ENCODE data around the gene TRIM5.
"Not testable (repeated sequence)": the region's sequence is repeated elsewhere in the genome, so short reads cannot be mapped to it uniquely, and the experiment has no call there.

The TRIM5 gene

GRCh38 chr11:5684646-5685362 lies at the start of gene TRIM5:
Gene TRIM5 (minus strand): TSS chr11:5685074. CDS start chr11:5680177, 4,897 bp downstream.
- DNase-seq (ENCODE audit: low read depth in 3 of 3): peak; percentile 61 to 76 (median 74)

GRCh38 chr11:5727691-5728090 lies 42.8 kb upstream of the TRIM5 start:
- no peak for DNase-seq (ENCODE audit: low read depth in 3 of 3)

GRCh38 chr11:5726351-5726750 lies 41.5 kb upstream of the TRIM5 start:
- no peak for DNase-seq (ENCODE audit: low read depth in 3 of 3)

GRCh38 chr11:5722622-5723021 lies 37.7 kb upstream of the TRIM5 start:
- no peak for DNase-seq (ENCODE audit: low read depth in 3 of 3)

GRCh38 chr11:5719703-5720495 lies 35.0 kb upstream of the TRIM5 start:
- DNase-seq (ENCODE audit: low read depth in 3 of 3): no peak

GRCh38 chr11:5716518-5716917 lies 31.6 kb upstream of the TRIM5 start:
- not testable (repeated sequence) for DNase-seq (ENCODE audit: low read depth in 3 of 3)

- DNase-seq (ENCODE audit: low read depth in 3 of 3): no peak
These were observed 28.8 kb upstream of the TRIM5 start for GRCh38 chr11:5713695-5714094.

- no peak for DNase-seq (ENCODE audit: low read depth in 3 of 3)
These were observed 27.6 kb upstream of the TRIM5 start for GRCh38 chr11:5712507-5712906.

GRCh38 chr11:5705688-5706087 lies 20.8 kb upstream of the TRIM5 start:
- DNase-seq (ENCODE audit: low read depth in 3 of 3): no peak

GRCh38 chr11:5703741-5704536 lies 19.1 kb upstream of the TRIM5 start:
- DNase-seq (ENCODE audit: low read depth in 3 of 3): no peak

- no peak for DNase-seq (ENCODE audit: low read depth in 3 of 3)
These were observed 16.2 kb upstream of the TRIM5 start for GRCh38 chr11:5701055-5701577.

GRCh38 chr11:5700421-5701054 lies 15.7 kb upstream of the TRIM5 start:
- no peak for DNase-seq (ENCODE audit: low read depth in 3 of 3)

- DNase-seq (ENCODE audit: low read depth in 3 of 3): no peak
These were observed 13.4 kb upstream of the TRIM5 start for GRCh38 chr11:5698281-5698680.

- DNase-seq (ENCODE audit: low read depth in 3 of 3): no peak
These were observed 11.3 kb upstream of the TRIM5 start for GRCh38 chr11:5696210-5696609.

GRCh38 chr11:5695580-5695979 lies 10.7 kb upstream of the TRIM5 start:
- DNase-seq (ENCODE audit: low read depth in 3 of 3): no peak

- no peak for DNase-seq (ENCODE audit: low read depth in 3 of 3)
These were observed 9.8 kb upstream of the TRIM5 start for GRCh38 chr11:5694642-5695041.

- DNase-seq (ENCODE audit: low read depth in 3 of 3): no peak
These were observed 7.1 kb upstream of the TRIM5 start for GRCh38 chr11:5691964-5692361.

- DNase-seq (ENCODE audit: low read depth in 3 of 3): not testable (repeated sequence)
These were observed 6.5 kb upstream of the TRIM5 start for GRCh38 chr11:5691238-5691963.

GRCh38 chr11:5690736-5691135 lies 5.9 kb upstream of the TRIM5 start:
- no peak for DNase-seq (ENCODE audit: low read depth in 3 of 3)

GRCh38 chr11:5690216-5690615 lies 5.3 kb upstream of the TRIM5 start:
- no peak for DNase-seq (ENCODE audit: low read depth in 3 of 3)

- peak in 2 of 3 experiments; percentile 25 to 37 for DNase-seq (ENCODE audit: low read depth in 3 of 3)
These were observed 4.7 kb upstream of the TRIM5 start, which contains the start of gene TRIM22 for GRCh38 chr11:5689551-5689983. Gene TRIM22 (plus strand): TSS chr11:5689790. CDS start chr11:5696233, 6,443 bp downstream.
